Testis (tissue), 3 donors: ENCODE measurements around the gene CRADD. TPM values are rescaled to one million over a fixed set of nuclear protein-coding genes. Genes with fewer than 3 reads are reported as not detected.

ENCODE experiments used
- DNase-seq: peaks from one replicate; pipeline ENCODE4 v3.0.0-alpha.2; 2019
- H3K27ac ChIP-seq, 2 donors: fragments of 200-600 bp; sonication (generic); one replicate each; pipeline ENCODE4 v1.5.1; 2019
- H3K27me3 ChIP-seq: fragments of 200-600 bp; sonication (generic); one replicate; pipeline ENCODE4 v1.5.1; 2019
- H3K36me3 ChIP-seq: fragments of 200-600 bp; sonication (generic); one replicate; pipeline ENCODE4 v1.5.1; 2017; ENCODE audit warnings: low read depth; ENCODE audit errors: missing control alignments
- H3K4me1 ChIP-seq: fragments of 200-600 bp; sonication (generic); one replicate; pipeline ENCODE4 v1.5.1; 2019
- H3K4me3 ChIP-seq, 2 donors: fragments of 200-600 bp; sonication (generic); one replicate each; pipeline ENCODE4 v1.5.1; 2017 to 2019
- H3K9me3 ChIP-seq: fragments of 200-600 bp; sonication (generic); one replicate; pipeline ENCODE4 v1.5.1; 2017
- POLR2A ChIP-seq: fragments of 450-650 bp; IDR thresholded peaks from one replicate; pipeline ENCODE4 v1.6.1; 2017; ENCODE audit warnings: antibody characterized with exemption, mild to moderate bottlenecking, moderate library complexity
- WGBS, 2 donors: methylation state at CpG; one replicate each; pipeline ENCODE4 v1.1.5; 2018; 5-methylcytosine and 5-hydroxymethylcytosine counted together
- intact Hi-C: fragments of 100-400 bp; cut with DNase I; formaldehyde crosslinking; loops from one replicate; pipeline ENCODE4 v1.15.1; 2023; ENCODE audit warnings: low total_unique reads
- polyA plus RNA-seq: library from polyadenylated mRNA; stranded (reverse); fragments of 350-450 nt; fragmentation: Illumina TruSeq; extraction: RNeasy Lipid Tissue Mini Kit (QIAGEN cat#74804); gene quantifications from one replicate; pipeline ENCODE4 v1.2.3, GENCODE V29; 2014; ENCODE audit warnings: low read depth, low replicate concordance; ENCODE audit not compliant: insufficient read depth
- total RNA-seq, 2 donors: library from RNA; depleted of rRNA; stranded (reverse); fragments of >200 nt; gene quantifications; one replicate each; pipeline ENCODE4 v1.2.3, GENCODE V29; 2016
- TF ChIP-seq, protein P1 (sequence below), 3 experiments: fragments of 450-650 bp in 2 of 3; fragments of 200-600 bp in 1 of 3; sonication (generic) in 1 of 3; IDR thresholded peaks; one replicate each; pipeline ENCODE4 v1.5.1; 2016 to 2019; ENCODE audit warnings: antibody characterized with exemption in 3 of 3, mild to moderate bottlenecking in 2 of 3, moderate library complexity in 1 of 3

The CRADD gene
- total and polyA plus RNA-seq, 3 donors from 2014 or later: 43.2 to 53.0 (median 46.0) TPM

DNA sequence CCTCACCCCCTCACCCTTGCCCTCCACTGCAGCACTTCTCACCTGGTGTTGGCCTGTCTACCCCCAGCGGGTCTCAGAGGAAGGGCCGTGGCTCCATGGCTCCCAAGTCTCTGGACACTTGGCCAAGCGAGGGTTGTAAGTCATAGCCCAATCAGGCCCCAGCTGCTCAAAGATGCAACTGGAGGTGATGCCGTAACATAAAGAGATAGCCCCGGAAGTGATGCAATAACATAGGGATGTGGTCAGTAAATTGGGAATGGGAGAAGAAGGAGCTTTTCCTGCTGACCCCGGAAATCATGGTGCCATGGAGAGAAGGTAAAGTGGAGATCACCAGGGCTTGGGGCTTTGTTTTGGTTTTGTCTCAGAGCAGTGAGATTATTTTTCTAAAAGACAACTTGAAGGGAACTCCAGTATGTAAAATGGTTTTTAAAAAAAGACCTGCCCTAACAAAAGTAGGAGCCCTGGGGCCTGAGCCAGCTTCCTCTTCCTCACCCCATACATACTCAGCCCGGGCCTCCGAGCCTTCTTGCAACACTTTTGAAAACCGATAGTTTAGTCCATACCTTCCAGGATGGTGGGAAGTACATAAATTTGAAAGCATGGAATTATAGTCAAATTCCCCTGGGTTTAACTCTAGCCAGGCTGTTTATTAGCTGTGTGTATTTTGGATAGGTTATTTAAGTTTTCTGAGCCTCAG is 212.5 kb downstream of the CRADD start:
- intact Hi-C loops: no loop called here

DNA sequence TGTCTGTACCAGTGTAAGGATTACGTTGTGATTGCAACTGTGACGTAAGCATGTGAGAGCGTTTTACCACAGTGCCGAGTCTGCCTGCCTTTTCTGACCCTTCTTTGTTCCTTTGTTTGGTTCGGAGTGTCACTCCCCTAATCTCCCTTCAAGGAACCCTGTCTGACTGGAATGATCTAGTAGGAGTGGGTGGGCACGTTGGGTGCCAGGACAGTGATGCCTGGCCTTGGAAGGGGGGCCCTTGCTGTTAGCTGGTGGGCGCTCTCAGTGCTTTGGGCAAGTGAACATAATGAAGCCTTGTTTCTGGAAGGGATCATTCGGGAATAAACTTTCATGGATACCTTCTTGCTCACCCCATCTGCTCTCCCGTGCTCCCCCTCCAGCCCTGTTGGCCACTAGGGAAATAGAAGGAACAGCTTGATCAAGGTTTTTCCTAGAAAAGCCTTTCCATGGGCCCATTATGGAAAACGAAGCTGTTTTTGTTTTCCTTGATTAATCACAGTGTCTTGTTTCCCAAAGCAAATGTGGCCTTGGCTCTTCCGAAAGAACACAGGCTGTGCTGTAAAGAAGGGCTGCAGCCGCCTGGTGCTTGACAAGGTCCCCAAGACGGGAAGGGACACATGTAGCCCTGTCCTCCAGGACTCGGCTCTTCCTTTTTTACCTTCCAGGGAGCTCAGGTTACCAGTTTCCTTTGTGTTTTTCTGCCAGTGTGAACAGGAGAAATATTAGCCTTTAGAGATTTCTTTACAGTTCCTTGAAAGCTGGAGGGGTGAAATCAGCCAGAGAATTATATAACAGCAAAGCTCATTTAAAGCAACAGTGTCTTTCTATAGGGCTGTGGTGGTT is 215.5 kb downstream of the CRADD start:
- intact Hi-C loops: no loop called here
- Histone ChIP-seq H3K36me3 (no peaks in the 10 kb centered on the region), H3K4me3 (no peak overlapping the region), H3K9me3 (no peaks in the 10 kb centered on the region), H3K4me1 (peaks cover 12% of the 10 kb centered on the region), H3K27me3 (no peaks in the 10 kb centered on the region), H3K27ac (no peak overlapping the region)
- TF ChIP-seq POLR2A: no peak
- TF ChIP-seq, protein P1, sequence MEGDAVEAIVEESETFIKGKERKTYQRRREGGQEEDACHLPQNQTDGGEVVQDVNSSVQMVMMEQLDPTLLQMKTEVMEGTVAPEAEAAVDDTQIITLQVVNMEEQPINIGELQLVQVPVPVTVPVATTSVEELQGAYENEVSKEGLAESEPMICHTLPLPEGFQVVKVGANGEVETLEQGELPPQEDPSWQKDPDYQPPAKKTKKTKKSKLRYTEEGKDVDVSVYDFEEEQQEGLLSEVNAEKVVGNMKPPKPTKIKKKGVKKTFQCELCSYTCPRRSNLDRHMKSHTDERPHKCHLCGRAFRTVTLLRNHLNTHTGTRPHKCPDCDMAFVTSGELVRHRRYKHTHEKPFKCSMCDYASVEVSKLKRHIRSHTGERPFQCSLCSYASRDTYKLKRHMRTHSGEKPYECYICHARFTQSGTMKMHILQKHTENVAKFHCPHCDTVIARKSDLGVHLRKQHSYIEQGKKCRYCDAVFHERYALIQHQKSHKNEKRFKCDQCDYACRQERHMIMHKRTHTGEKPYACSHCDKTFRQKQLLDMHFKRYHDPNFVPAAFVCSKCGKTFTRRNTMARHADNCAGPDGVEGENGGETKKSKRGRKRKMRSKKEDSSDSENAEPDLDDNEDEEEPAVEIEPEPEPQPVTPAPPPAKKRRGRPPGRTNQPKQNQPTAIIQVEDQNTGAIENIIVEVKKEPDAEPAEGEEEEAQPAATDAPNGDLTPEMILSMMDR (IDR thresholded peaks at IDR 0.05): peak in 1 of 3 experiments; percentile 6
- DNase-seq: peak; percentile 44
- 35 to 52% methylated on average over 14 of the region's 14 CpGs for WGBS, 2 donors

More for the DNA sequence above, 212.5 kb downstream of the CRADD start:
- H3K4me3 ChIP-seq: no peak overlapping the region
- 87 to 89% methylated on average over 9 of the region's 9 CpGs for WGBS, 2 donors
- no peak for DNase-seq
- no peak for TF ChIP-seq POLR2A
- TF ChIP-seq, protein P1 (IDR thresholded peaks at IDR 0.05): no peak
- no peak overlapping the region for H3K27ac ChIP-seq
- no peaks in the 10 kb centered on the region for H3K9me3 ChIP-seq
- peaks cover 8% of the 10 kb centered on the region for H3K4me1 ChIP-seq
- H3K36me3 ChIP-seq: no peaks in the 10 kb centered on the region
- no peaks in the 10 kb centered on the region for H3K27me3 ChIP-seq

DNA sequence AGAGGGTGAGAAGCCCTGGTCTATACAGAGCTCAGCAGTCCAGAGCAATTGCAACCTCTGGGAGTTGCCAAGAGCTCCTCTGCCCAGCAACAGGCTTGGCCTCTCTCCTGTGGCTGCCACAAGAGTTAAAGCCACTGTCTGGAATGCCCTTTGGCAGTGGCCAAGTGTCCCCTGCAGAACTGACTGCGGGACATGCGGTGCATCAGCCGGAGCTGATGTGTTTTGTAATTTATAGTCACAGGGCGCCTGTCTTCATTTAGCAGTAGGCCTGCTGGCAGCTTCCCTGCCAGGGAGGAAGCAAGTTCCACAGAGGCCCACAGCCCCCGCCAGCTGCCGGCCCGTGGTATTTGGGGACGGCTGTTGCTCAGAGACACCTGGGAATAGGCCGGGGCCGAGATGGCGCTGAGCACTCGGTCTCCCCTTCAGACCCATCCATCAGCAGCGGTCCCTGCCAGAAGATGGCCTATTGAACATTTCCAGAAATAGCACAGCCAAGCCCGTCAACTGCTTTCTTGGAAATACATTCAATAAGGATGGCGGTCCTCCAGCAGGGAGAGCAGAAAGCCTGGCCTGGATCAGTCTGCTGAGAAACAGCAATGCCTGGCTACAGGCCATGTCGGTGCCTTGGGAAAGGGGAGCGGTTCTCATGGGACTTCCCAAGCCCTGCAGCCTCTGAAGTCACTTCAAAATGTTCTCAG is 217.4 kb downstream of the CRADD start:
- TF ChIP-seq, protein P1 (IDR thresholded peaks at IDR 0.05): no peak
- no peak for TF ChIP-seq POLR2A
- H3K4me3 ChIP-seq: no peak overlapping the region
- no peaks in the 10 kb centered on the region for H3K27me3 ChIP-seq
- no peaks in the 10 kb centered on the region for H3K36me3 ChIP-seq
- intact Hi-C loops: no loop called here
- H3K27ac ChIP-seq: peak overlapping the region; percentile 18 to 32
- peaks cover 12% of the 10 kb centered on the region for H3K4me1 ChIP-seq
- DNase-seq: peak; percentile 70
- WGBS, 2 donors: 46 to 60% methylated on average over 13 to 17 of the region's 17 CpGs
- H3K9me3 ChIP-seq: no peaks in the 10 kb centered on the region

DNA sequence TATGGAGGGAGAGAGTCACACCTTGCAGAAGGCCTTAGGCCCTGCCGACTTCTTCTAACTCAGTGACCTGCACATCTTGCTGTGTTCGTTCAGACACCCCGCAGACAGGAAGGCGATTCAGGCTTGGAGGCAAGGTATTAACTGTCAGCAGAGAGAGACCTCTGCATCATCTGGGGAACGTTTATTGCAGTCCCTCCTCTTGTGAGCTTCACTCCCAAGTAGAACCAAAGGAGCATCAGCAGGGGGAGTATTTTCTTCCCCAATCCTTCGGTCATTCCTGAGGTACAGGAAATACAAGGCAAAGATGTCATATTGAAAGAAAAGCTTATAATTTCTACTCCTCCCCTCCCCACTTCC is 217.9 kb downstream of the CRADD start:
- Histone ChIP-seq H3K27me3 (no peaks in the 10 kb centered on the region), H3K9me3 (no peaks in the 10 kb centered on the region), H3K4me3 (no peak overlapping the region), H3K36me3 (no peaks in the 10 kb centered on the region), H3K4me1 (peaks cover 12% of the 10 kb centered on the region), H3K27ac (peak overlapping the region; percentile 18 to 32)
- intact Hi-C loops: no loop called here
- WGBS, 2 donors: 65 to 66% methylated on average over 6 of the region's 6 CpGs
- no peak for TF ChIP-seq POLR2A
- TF ChIP-seq, protein P1 (IDR thresholded peaks at IDR 0.05): no peak
- DNase-seq: no peak
